Progenitor cell of endocrine pancreas (in vitro differentiated cells): ENCODE data around the gene ATP1A2. TPM values are rescaled to one million over a fixed set of nuclear protein-coding genes. Genes with fewer than 3 reads are reported as not detected.

ENCODE experiments used
- DNase-seq: peaks from one replicate; pipeline ENCODE4 v3.0.0; 2021; ENCODE audit warnings: low spot score; ENCODE audit not compliant: unreplicated experiment
- H3K27ac Mint-ChIP-seq: 2 replicates; pipeline ENCODE4 v1.8.0; 2021; ENCODE audit warnings: mild to moderate bottlenecking, moderate library complexity, mixed read lengths
- H3K27me3 Mint-ChIP-seq: 2 replicates; pipeline ENCODE4 v1.8.0; 2021; ENCODE audit warnings: mixed read lengths
- H3K36me3 Mint-ChIP-seq: 2 replicates; pipeline ENCODE4 v1.8.0; 2022; ENCODE audit warnings: mixed read lengths; ENCODE audit not compliant: insufficient read depth
- H3K4me1 Mint-ChIP-seq: 2 replicates; pipeline ENCODE4 v1.8.0; 2021; ENCODE audit warnings: low read depth, mixed read lengths
- H3K4me3 Mint-ChIP-seq: 2 replicates; pipeline ENCODE4 v1.8.0; 2021; ENCODE audit warnings: low read depth, mild to moderate bottlenecking, moderate library complexity, mixed read lengths
- H3K9me3 Mint-ChIP-seq: 2 replicates; pipeline ENCODE4 v1.8.0; 2021; ENCODE audit warnings: low read depth, mixed read lengths
- total RNA-seq: library from RNA; stranded (reverse); gene quantifications from 2 replicates; pipeline ENCODE4 v1.2.1, GENCODE V29; 2021
- TF ChIP-seq, protein P1 (sequence below): fragments of 200-600 bp; sonication (generic); IDR thresholded peaks from one replicate; pipeline ENCODE4 v1.5.0; 2021; ENCODE audit warnings: antibody characterized with exemption, mild to moderate bottlenecking; ENCODE audit not compliant: unreplicated experiment

The ATP1A2 gene
- total RNA-seq, 1 donor from 2014 or later: not detected

GRCh38 chr1:160168609-160169369 is 53.2 kb downstream of the ATP1A2 start:
- Mint-ChIP-seq H3K4me3 (no peak overlapping the region), H3K36me3 (no peaks in the 10 kb centered on the region), H3K27me3 (peaks cover 45% of the 10 kb centered on the region), H3K27ac (no peak overlapping the region), H3K4me1 (peaks cover 3% of the 10 kb centered on the region), H3K9me3 (no peaks in the 10 kb centered on the region)
- TF ChIP-seq, protein P1, sequence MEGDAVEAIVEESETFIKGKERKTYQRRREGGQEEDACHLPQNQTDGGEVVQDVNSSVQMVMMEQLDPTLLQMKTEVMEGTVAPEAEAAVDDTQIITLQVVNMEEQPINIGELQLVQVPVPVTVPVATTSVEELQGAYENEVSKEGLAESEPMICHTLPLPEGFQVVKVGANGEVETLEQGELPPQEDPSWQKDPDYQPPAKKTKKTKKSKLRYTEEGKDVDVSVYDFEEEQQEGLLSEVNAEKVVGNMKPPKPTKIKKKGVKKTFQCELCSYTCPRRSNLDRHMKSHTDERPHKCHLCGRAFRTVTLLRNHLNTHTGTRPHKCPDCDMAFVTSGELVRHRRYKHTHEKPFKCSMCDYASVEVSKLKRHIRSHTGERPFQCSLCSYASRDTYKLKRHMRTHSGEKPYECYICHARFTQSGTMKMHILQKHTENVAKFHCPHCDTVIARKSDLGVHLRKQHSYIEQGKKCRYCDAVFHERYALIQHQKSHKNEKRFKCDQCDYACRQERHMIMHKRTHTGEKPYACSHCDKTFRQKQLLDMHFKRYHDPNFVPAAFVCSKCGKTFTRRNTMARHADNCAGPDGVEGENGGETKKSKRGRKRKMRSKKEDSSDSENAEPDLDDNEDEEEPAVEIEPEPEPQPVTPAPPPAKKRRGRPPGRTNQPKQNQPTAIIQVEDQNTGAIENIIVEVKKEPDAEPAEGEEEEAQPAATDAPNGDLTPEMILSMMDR: no peak
- no peak for DNase-seq

- TF ChIP-seq, protein P1: no peak
- H3K36me3 Mint-ChIP-seq: no peaks in the 10 kb centered on the region
- H3K9me3 Mint-ChIP-seq: no peaks in the 10 kb centered on the region
- DNase-seq: no peak
- H3K4me1 Mint-ChIP-seq: peaks cover 3% of the 10 kb centered on the region
- H3K4me3 Mint-ChIP-seq: no peak overlapping the region
- no peak overlapping the region for H3K27ac Mint-ChIP-seq
- H3K27me3 Mint-ChIP-seq: peaks cover 50% of the 10 kb centered on the region
Observed at GRCh38 chr1:160169553-160170399, 54.2 kb downstream of the ATP1A2 start.

DNA sequence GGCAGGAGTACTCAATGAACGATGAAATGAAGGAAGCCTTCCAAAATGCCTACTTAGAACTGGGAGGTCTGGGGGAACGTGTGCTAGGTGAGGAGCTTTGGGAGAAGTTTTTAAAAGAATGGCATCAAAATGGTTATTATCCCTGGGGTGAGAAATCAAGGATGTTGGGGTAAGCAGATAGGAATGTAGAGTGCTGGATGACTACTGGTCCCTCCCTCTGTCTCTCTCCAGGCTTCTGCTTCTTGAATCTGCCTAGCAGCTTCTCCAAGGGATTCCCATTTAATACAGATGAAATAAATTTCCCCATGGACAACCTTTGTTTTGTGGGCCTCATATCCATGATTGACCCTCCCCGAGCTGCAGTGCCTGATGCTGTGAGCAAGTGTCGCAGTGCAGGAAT is 55.8 kb downstream of the ATP1A2 start:
- Mint-ChIP-seq H3K27me3 (peaks cover 53% of the 10 kb centered on the region), H3K27ac (no peak overlapping the region), H3K4me3 (no peak overlapping the region), H3K36me3 (no peaks in the 10 kb centered on the region), H3K9me3 (no peaks in the 10 kb centered on the region), H3K4me1 (peaks cover 3% of the 10 kb centered on the region)
- DNase-seq: no peak
- TF ChIP-seq, protein P1: no peak

DNA sequence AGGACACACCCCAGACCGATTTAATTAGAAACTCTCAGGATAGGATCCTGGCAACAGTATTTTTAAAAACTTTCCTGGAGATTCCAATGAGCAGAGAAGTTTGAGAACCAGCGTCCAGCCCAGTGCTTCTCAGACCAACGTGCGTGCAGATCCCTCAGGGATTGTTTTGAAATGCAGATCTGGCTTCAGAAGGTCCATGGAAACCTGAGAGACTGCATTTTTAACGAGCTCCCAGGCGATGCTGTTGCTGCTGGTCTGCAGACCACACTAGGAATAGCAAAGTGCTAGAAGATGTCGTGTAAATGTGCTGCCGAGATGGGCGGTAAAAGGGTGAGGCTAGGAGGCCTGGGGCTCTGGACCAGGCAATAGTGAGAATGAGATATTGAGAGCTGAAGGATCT is 56.4 kb downstream of the ATP1A2 start:
- Mint-ChIP-seq H3K4me3 (no peak overlapping the region), H3K4me1 (peaks cover 3% of the 10 kb centered on the region), H3K27ac (no peak overlapping the region), H3K36me3 (no peaks in the 10 kb centered on the region), H3K9me3 (no peaks in the 10 kb centered on the region), H3K27me3 (peaks cover 49% of the 10 kb centered on the region)
- TF ChIP-seq, protein P1: no peak
- no peak for DNase-seq

GRCh38 chr1:160177231-160177630 is 61.7 kb downstream of the ATP1A2 start:
- no peak overlapping the region for H3K27ac Mint-ChIP-seq
- no peaks in the 10 kb centered on the region for H3K4me1 Mint-ChIP-seq
- DNase-seq: no peak
- no peak overlapping the region for H3K4me3 Mint-ChIP-seq
- TF ChIP-seq, protein P1: no peak
- H3K36me3 Mint-ChIP-seq: no peaks in the 10 kb centered on the region
- no peaks in the 10 kb centered on the region for H3K9me3 Mint-ChIP-seq
- peaks cover 21% of the 10 kb centered on the region for H3K27me3 Mint-ChIP-seq
